Astrocyte (in vitro differentiated cells and primary cell): Measurements from ENCODE around the gene BAIAP3. TPM values are rescaled to one million over a fixed set of nuclear protein-coding genes. Genes with fewer than 3 reads are reported as not detected.
"Not testable (repeated sequence)": the region's sequence is repeated elsewhere in the genome, so short reads cannot be mapped to it uniquely, and the experiment has no call there.

Experiments
- DNase-seq: peaks from one replicate; pipeline ENCODE4 v3.0.0-alpha.2; 2010; ENCODE audit warnings: low read depth
- FAIRE-seq: peaks from 2 replicates; lab custom pipeline; 2011; peaks lifted over from hg19 to GRCh38; lab: Jason Lieb, UNC
- H2AFZ ChIP-seq: 2 replicates; pipeline ENCODE4 v1.6.0; 2012; ENCODE audit warnings: low read depth, low read length, inconsistent platforms
- H3K27ac ChIP-seq: 2 replicates; pipeline ENCODE4 v1.5.1; 2011; ENCODE audit warnings: low read depth, low read length, inconsistent platforms
- H3K27me3 ChIP-seq: 2 replicates; pipeline ENCODE4 v1.6.0; 2011; ENCODE audit warnings: low read length, inconsistent platforms; ENCODE audit not compliant: insufficient read depth
- H3K36me3 ChIP-seq: 2 replicates; pipeline ENCODE4 v1.5.1; 2011; ENCODE audit warnings: low read length, inconsistent platforms; ENCODE audit not compliant: insufficient read depth
- H3K4me1 ChIP-seq: 2 replicates; pipeline ENCODE4 v1.5.1; 2011; ENCODE audit warnings: low read length, inconsistent platforms; ENCODE audit not compliant: insufficient read depth
- H3K4me2 ChIP-seq: 2 replicates; pipeline ENCODE4 v1.6.0; 2012; ENCODE audit warnings: low read length, inconsistent platforms
- H3K4me3 ChIP-seq: 2 replicates; pipeline ENCODE4 v1.5.1; 2011; ENCODE audit warnings: low read depth, mild to moderate bottlenecking, low read length, inconsistent platforms; ENCODE audit not compliant: insufficient read depth
- H3K79me2 ChIP-seq: 2 replicates; pipeline ENCODE4 v1.6.0; 2012; ENCODE audit warnings: mild to moderate bottlenecking, low read length, inconsistent platforms; ENCODE audit not compliant: insufficient read depth
- H3K9ac ChIP-seq: 2 replicates; pipeline ENCODE4 v1.6.0; 2012; ENCODE audit warnings: mild to moderate bottlenecking, low read length, inconsistent platforms
- H3K9me3 ChIP-seq: 2 replicates; pipeline ENCODE4 v1.5.1; 2012; ENCODE audit warnings: low read depth, mild to moderate bottlenecking, low read length, inconsistent platforms; ENCODE audit not compliant: insufficient read depth
- H4K20me1 ChIP-seq: 2 replicates; pipeline ENCODE4 v1.6.0; 2012; ENCODE audit warnings: low read length, inconsistent platforms; ENCODE audit not compliant: insufficient read depth
- H3K27ac Mint-ChIP-seq: one replicate; pipeline ENCODE4 v1.8.0; 2021; ENCODE audit warnings: mild to moderate bottlenecking, mixed read lengths; ENCODE audit not compliant: unreplicated experiment
- H3K27me3 Mint-ChIP-seq: one replicate; pipeline ENCODE4 v1.8.0; 2021; ENCODE audit warnings: low read depth, mixed read lengths; ENCODE audit not compliant: unreplicated experiment
- H3K36me3 Mint-ChIP-seq: one replicate; pipeline ENCODE4 v1.8.0; 2021; ENCODE audit warnings: low read depth, mixed read lengths; ENCODE audit not compliant: unreplicated experiment
- H3K4me1 Mint-ChIP-seq: one replicate; pipeline ENCODE4 v1.8.0; 2021; ENCODE audit warnings: low read depth, mixed read lengths; ENCODE audit not compliant: unreplicated experiment
- H3K4me3 Mint-ChIP-seq: one replicate; pipeline ENCODE4 v1.8.0; 2021; ENCODE audit warnings: mild to moderate bottlenecking, moderate library complexity, mixed read lengths; ENCODE audit not compliant: unreplicated experiment
- H3K9me3 Mint-ChIP-seq: one replicate; pipeline ENCODE4 v1.8.0; 2021; ENCODE audit warnings: mild to moderate bottlenecking, mixed read lengths; ENCODE audit not compliant: unreplicated experiment
- CTCF ChIP-seq: IDR thresholded peaks from 2 replicates; pipeline ENCODE4 v1.5.1; 2011; ENCODE audit warnings: low read depth, mild to moderate bottlenecking, inconsistent platforms, low read length, moderate library complexity; ENCODE audit not compliant: insufficient read depth
- EZH2 ChIP-seq: IDR thresholded peaks from 2 replicates; pipeline ENCODE4 v1.6.1; 2012; ENCODE audit warnings: mild to moderate bottlenecking, low read length, inconsistent platforms; ENCODE audit not compliant: insufficient read depth
- total RNA-seq: library from RNA; stranded (reverse); gene quantifications from 2 replicates; pipeline ENCODE4 v1.2.1, GENCODE V29; 2021

Gene BAIAP3
- total RNA-seq, 1 donor from 2014 or later = 2.6 TPM

GRCh38 chr16:1290063-1290501 is 43.4 kb upstream of the BAIAP3 start:
- Mint-ChIP-seq H3K27me3 (peaks cover 43% of the 10 kb centered on the region), H3K27ac (no peak overlapping the region), H3K36me3 (no peaks in the 10 kb centered on the region), H3K4me3 (no peak overlapping the region), H3K4me1 (peaks cover 4% of the 10 kb centered on the region), H3K9me3 (peaks cover 2% of the 10 kb centered on the region)
- Histone ChIP-seq H3K27me3 (peaks cover 27% of the 10 kb centered on the region), H3K9me3 (no peaks in the 10 kb centered on the region), H3K36me3 (no peaks in the 10 kb centered on the region), H2AFZ (no peak overlapping the region), H3K79me2 (no peaks in the 10 kb centered on the region), H3K9ac (no peak overlapping the region), H3K4me3 (no peak overlapping the region), H3K27ac (no peak overlapping the region), H4K20me1 (no peaks in the 10 kb centered on the region), H3K4me1 (no peaks in the 10 kb centered on the region), H3K4me2 (no peak overlapping the region)
- TF ChIP-seq CTCF (no peak), EZH2 (no peak)
- FAIRE-seq (no peak), DNase-seq (no peak)

GRCh38 chr16:1290860-1291575 is 42.4 kb upstream of the BAIAP3 start:
- no peak for DNase-seq
- Histone ChIP-seq H3K4me2 (no peak overlapping the region), H3K9ac (no peak overlapping the region), H3K27ac (no peak overlapping the region), H3K27me3 (peaks cover 24% of the 10 kb centered on the region), H3K9me3 (no peaks in the 10 kb centered on the region), H3K4me3 (no peak overlapping the region), H3K4me1 (no peaks in the 10 kb centered on the region), H2AFZ (no peak overlapping the region), H4K20me1 (no peaks in the 10 kb centered on the region), H3K36me3 (no peaks in the 10 kb centered on the region), H3K79me2 (no peaks in the 10 kb centered on the region)
- H3K4me3 Mint-ChIP-seq = no peak overlapping the region
- TF ChIP-seq CTCF (no peak), EZH2 (no peak)
- FAIRE-seq = no peak
- no peaks in the 10 kb centered on the region for H3K36me3 Mint-ChIP-seq
- peaks cover 2% of the 10 kb centered on the region for H3K9me3 Mint-ChIP-seq
- H3K27me3 Mint-ChIP-seq = peaks cover 42% of the 10 kb centered on the region
- H3K27ac Mint-ChIP-seq = no peak overlapping the region
- peaks cover 4% of the 10 kb centered on the region for H3K4me1 Mint-ChIP-seq

- no peaks in the 10 kb centered on the region for H3K4me1 ChIP-seq
- FAIRE-seq (no peak), DNase-seq (no peak)
- Mint-ChIP-seq H3K27ac (no peak overlapping the region), H3K36me3 (no peaks in the 10 kb centered on the region), H3K9me3 (peaks cover 2% of the 10 kb centered on the region), H3K27me3 (peaks cover 39% of the 10 kb centered on the region), H3K4me3 (no peak overlapping the region), H3K4me1 (peaks cover 4% of the 10 kb centered on the region)
- H2AFZ ChIP-seq = no peak overlapping the region
- H3K4me2 ChIP-seq = no peak overlapping the region
- no peak overlapping the region for H3K27ac ChIP-seq
- H3K27me3 ChIP-seq = peaks cover 24% of the 10 kb centered on the region
- H3K79me2 ChIP-seq = no peaks in the 10 kb centered on the region
- H3K9ac ChIP-seq = no peak overlapping the region
- H3K36me3 ChIP-seq = no peaks in the 10 kb centered on the region
- H3K9me3 ChIP-seq = no peaks in the 10 kb centered on the region
- TF ChIP-seq EZH2 (no peak), CTCF (no peak)
- H4K20me1 ChIP-seq = no peaks in the 10 kb centered on the region
- H3K4me3 ChIP-seq = no peak overlapping the region
These were observed 41.9 kb upstream of the BAIAP3 start for GRCh38 chr16:1291576-1291974.

GRCh38 chr16:1292208-1292607 is 41.2 kb upstream of the BAIAP3 start:
- not testable (repeated sequence) for H2AFZ ChIP-seq, H3K79me2 ChIP-seq, FAIRE-seq, H3K27ac ChIP-seq, H3K9me3 Mint-ChIP-seq, H3K4me3 Mint-ChIP-seq, H3K36me3 ChIP-seq, H3K4me3 ChIP-seq, H3K27ac Mint-ChIP-seq, H4K20me1 ChIP-seq, H3K4me1 ChIP-seq, H3K4me2 ChIP-seq, H3K36me3 Mint-ChIP-seq, H3K9me3 ChIP-seq, DNase-seq, H3K9ac ChIP-seq
- H3K27me3 ChIP-seq = peaks cover 24% of the 10 kb centered on the region
- Mint-ChIP-seq H3K27me3 (peaks cover 42% of the 10 kb centered on the region), H3K4me1 (peaks cover 10% of the 10 kb centered on the region)
